Epithelial cell of esophagus (primary cell): ENCODE data around the gene DGKB.

Experiments used
- DNase-seq: peaks from one replicate; pipeline ENCODE4 v3.0.0; 2010; ENCODE audit warnings: low read depth
- H3K4me3 ChIP-seq: 2 replicates; pipeline ENCODE4 v1.5.1; 2011; ENCODE audit warnings: mild to moderate bottlenecking, low read length, control low read depth
- CTCF ChIP-seq: IDR thresholded peaks from 2 replicates; pipeline ENCODE4 v1.5.1; 2011; ENCODE audit warnings: low read depth, mild to moderate bottlenecking, low read length, control low read depth, inconsistent platforms; ENCODE audit not compliant: insufficient read depth; ENCODE audit errors: missing control alignments

The DGKB gene

DNA sequence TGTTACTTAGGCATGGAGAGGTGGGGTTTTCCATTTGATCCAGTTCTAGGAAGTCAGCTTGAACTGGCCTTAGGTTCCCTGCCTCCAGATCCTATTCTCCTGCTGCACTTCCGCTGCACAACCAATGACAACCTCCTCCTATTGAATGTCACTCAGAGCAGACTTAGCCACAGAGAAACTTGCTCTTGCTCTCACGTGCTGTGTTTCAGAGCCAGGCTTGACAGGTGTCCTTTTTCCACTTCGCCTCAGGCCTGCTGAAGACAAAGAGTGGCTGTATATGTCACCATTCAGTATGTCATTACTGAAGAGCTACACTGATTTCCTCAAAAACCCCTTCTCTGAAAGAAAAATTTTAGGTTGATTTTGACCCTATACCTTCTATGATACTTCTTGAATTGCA, 797.7 kb downstream of the DGKB start:
- no peak for TF ChIP-seq CTCF
- no peak for DNase-seq
- H3K4me3 ChIP-seq = no peak overlapping the region

GRCh38 chr7:14096159-14096558, 806.4 kb downstream of the DGKB start:
- no peak for DNase-seq
- H3K4me3 ChIP-seq = no peak overlapping the region
- no peak for TF ChIP-seq CTCF

- peak; percentile 69 for DNase-seq
- TF ChIP-seq CTCF = no peak
- no peak overlapping the region for H3K4me3 ChIP-seq
Observed at GRCh38 chr7:14095233-14095950, 807.2 kb downstream of the DGKB start.
